HG03280 (cell line): Measurements from ENCODE around the gene FUT1.

Experiments
- ATAC-seq: cut with Tn5 transposase; IDR thresholded peaks from one replicate; pipeline ENCODE4 v1.9.1; 2021; ENCODE audit warnings: mild to moderate bottlenecking, moderate library complexity; ENCODE audit not compliant: unreplicated experiment

The FUT1 gene

DNA sequence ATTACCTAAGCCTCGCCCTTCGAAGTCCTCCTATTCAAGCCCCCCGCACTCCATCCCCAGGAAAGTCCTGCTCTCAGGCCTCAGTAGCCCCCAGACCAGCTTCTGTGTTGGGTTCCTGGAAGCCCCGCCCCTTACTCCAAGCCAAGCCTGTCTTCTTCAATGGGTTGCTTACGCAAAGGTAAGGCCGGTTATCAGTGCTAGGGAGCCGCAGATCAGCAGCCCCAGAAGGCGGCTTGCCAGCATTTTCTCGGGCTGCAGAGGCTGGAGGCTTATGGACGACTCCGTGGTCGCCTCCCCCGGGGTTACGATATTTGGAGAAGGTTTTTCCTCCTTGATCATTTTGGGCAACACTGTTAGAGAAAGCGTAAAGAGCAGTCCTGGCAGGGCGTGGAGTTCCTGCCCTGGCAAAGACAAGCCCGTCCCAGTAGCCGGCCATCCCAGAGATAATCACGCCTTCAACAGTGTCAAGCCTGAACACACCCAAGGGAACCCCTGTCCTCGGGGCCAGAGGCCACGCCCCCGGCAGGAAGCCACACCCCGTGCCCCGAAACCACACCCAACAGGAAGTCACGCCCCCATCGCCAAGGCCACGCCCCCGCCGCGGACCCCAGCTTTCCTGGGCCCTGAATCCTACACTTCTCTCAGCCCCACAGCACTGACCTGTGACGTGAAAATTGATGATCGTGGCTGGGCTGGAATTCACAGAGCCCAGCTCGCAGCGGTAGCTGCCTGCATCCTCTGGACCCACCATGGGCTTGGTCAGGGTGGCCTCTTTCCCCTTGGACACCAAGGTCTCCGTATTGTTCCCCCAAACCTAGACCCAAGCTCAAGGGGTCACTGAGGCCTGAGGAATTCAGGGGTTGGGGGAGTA, 11.1 kb downstream of the FUT1 start:
- ATAC-seq = no peak

- no peak for ATAC-seq
Measured at GRCh38 chr19:48740164-48740972, 12.1 kb downstream of the FUT1 start, which contains the start of gene RASIP1. TSS of gene RASIP1 (minus strand) at chr19:48740610. CDS start at chr19:48740282, 328 bp downstream.

- no peak for ATAC-seq
Measured at GRCh38 chr19:48739404-48740163, 12.9 kb downstream of the FUT1 start.

DNA sequence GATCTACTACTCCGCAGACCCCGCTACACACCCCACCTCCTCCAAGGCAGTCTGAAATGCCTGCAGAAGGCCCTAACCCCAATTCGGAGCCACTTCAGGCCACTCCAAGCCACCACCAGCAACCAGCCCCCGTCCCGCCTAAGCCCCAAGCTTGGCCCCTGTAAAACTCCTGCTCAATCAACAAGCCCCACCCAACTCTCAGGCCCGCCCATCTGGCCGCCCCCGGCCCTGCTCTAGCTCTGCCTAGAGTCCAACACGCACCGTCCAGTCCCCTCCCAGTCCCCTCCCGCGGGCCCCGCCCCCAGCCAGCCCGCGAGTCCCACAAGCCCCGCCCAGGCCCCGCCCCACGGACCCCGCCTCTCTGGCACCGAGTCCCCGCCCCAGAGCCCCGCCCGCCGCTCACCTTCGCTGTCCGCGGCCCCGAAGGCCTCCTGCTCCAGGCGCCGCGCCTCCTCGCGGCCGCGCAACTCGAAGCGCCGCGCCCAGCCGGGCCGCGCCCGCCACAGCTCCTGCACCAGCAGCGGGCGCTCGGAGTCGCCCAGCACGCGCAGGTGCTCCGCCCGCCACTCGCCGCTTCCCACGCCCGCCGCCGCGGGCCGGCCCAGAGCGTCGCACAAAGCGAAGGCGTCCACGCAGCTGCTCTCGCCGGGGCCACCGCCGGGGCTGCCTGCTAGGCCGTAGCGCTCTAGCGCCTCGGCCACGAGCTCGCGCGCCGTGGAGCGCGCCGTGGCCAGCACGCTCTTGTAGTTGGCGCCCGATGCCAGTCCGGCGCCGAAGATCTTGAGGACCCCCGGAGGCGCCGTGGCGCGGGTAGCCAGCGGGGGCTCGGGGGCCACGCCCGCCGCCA, 13.7 kb downstream of the FUT1 start:
- peak; percentile 73 for ATAC-seq

DNA sequence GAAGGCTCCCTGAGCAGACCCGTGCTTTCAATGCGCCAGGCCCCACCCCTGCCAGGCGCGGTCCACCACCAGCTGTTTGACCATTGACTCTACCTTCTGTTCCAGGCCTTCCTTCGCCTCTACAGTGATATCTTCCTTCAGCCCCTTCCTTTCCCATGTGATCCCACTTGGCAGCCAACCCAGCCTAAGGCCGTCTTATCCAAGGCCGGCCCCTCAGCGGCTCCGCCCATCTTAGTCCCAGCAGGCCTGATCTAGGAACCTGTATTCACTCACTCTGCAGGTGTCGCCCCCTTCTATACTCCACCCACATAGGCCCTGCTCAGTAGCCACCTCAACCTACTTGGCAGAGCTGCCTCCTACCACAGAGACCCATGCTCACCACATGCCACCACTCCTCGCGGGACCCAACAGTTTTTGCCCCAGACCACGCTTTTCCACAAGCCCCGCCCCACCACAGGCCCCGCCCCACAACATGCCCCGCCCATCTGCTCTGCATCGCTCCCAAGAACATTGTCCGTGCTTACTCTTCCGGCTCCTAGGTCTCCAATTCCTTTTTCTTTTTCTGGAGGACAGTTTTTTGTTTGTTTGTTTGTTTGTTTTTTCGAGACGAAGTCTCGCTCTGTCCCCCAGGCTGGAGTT, 15.0 kb downstream of the FUT1 start:
- ATAC-seq = no peak

DNA sequence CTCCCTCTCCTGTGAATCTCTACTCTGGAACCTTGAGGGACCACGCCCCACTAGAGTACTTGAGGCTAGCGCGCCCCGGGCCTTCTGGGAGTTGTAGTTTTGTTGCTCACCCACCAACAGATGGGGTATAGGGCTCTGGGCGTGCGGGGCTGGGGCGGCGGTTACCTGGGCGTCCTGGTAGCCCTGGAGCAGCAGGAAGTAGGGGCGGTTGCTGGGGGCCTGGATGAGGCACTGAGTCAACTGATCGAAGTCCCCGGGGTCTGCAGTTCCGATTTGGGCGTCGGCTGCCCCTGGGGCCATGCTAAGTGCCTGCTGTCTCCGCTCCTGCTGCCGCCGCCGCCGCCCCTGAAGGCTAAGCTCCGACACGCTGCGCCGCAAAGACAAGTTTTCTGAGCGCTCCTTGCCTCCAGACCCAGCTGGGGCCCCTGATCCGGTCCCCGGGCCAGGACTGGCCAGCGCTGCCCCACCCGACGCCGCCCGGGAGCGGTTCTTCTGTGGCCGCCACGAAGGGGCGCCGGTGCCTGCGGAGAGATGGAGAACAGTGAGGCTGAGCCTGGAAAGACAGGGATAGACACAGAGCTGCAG, 17.3 kb downstream of the FUT1 start:
- no peak for ATAC-seq

DNA sequence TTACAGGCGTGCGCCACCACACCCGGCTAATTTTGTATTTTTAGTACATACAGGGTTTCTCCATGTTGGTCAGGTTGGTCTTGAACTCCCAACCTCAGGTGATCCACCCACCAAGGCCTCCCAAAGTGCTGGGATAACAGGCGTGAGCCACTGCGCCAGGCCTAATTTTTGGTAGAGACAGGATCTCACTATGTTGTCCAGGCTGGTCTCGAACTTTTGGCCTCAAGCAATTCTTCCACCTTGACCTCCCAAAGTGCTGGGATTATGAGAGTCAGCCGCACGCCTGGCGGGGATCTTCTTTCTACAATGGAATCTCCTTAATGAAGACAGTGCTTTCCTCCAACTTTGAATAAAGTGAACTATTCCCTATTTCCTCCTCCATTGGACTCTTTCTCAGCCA, 17.8 kb downstream of the FUT1 start:
- ATAC-seq = no peak

GRCh38 chr19:48731452-48731851, 21.0 kb downstream of the FUT1 start:
- no peak for ATAC-seq

GRCh38 chr19:48728911-48729664, 23.4 kb downstream of the FUT1 start:
- no peak for ATAC-seq

DNA sequence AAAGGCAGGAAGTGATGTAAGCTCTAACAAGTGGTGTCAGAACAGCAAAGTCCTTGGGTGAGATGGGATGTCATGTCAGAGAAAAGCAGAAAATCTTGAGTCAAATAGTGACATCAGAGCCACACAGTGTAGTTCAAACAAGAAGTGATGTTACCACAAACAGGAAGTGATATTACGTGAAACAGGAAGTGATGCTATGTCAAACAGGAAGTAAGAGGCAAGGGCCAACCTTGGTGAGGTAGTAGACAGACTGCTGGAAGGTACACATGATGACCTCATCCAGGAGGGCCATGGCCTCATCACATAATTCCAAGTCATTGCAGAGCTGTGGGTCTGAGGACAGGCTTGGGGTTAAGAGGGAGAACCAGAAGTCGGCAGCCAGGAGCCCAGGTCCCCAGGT, 25.9 kb downstream of the FUT1 start:
- ATAC-seq = no peak

DNA sequence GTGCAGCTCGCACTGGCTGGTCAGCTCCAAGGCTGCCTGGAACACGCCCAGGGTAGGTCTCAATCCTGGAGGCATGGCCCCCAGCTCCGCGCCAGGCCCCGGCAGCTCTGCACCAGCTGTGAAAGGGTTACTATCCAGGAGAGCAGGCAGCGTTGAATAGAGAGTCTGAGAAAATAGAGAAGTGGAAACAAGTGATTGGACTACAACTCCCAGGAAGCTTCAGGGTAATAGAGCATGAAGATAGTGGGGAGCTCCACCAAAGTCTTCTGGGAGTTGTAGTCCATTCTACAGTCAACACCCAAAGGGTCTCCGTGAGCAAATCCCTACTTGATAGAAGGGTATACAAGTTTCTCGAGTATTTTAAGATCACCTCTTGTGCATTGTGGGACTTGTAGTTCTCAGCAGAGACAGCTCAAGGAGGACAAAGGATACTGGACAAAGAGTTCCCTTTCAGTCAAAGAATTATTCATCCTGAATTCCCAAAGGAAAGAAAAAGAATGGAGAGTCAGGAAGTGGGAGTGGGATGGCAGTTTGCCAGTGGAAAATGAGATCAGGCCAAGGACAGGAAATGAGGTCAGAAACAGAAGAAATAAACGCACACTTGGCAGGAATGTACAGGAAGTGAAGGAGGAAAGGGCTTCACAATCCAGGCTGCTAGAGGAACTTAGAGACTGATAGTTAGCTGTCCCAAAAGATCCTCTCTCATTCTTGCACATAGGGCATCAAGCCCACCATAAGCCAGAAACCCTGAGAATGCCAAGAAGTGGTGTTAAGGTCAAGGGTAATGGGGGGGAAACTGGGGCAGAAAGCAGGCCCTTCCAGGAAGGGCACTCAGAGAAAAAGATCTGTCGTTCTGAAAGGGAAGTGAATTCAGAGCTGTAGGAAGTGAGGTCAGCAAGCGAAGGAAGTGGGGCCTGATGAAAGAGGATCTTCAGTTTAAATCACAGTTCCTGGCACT, 27.4 kb downstream of the FUT1 start:
- no peak for ATAC-seq

DNA sequence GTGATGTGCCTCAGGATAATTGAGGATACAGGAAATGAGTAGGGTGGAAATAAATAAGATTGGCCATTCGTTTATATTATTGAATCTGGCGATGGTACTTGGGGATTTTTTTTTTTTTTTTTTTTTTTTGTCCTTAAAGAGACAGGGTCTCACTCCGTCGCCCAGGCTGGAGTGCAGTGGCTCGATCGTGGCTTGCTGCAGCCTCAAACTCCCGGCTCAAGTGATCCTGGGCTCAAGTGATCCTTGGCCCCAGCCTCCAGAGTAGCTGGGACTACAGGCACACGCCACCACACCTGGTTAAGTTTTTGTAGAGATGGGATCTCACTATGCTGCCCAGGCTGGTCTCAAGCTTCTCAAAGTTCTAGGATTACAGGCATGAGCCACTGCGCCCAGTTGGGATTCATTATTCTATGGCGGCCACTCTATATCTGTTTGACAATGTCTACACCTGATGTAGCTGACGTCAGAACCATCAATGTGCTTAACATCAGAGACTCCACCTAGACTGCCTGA, 30.2 kb downstream of the FUT1 start:
- no peak for ATAC-seq

- peak; percentile 86 for ATAC-seq
Measured at GRCh38 chr19:48720613-48721296, 31.7 kb downstream of the FUT1 start.

DNA sequence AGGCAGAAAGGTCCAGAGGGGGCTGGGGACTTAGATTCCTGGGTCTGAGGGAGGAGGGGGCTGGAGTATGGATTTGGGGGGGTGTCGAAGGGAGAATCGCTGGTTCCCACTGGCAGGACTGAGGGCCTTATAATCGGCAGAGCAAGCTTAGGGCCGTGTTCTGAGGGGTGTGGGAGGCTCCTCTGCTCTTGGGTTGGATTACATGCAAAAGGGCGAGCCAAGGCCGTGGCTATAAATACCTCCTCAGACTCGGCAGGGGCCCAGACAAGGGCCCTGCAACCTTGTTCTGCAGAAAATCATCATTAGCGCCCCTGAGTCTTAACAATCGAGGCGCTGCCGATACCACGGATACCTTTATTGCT, 32.2 kb downstream of the FUT1 start:
- no peak for ATAC-seq

DNA sequence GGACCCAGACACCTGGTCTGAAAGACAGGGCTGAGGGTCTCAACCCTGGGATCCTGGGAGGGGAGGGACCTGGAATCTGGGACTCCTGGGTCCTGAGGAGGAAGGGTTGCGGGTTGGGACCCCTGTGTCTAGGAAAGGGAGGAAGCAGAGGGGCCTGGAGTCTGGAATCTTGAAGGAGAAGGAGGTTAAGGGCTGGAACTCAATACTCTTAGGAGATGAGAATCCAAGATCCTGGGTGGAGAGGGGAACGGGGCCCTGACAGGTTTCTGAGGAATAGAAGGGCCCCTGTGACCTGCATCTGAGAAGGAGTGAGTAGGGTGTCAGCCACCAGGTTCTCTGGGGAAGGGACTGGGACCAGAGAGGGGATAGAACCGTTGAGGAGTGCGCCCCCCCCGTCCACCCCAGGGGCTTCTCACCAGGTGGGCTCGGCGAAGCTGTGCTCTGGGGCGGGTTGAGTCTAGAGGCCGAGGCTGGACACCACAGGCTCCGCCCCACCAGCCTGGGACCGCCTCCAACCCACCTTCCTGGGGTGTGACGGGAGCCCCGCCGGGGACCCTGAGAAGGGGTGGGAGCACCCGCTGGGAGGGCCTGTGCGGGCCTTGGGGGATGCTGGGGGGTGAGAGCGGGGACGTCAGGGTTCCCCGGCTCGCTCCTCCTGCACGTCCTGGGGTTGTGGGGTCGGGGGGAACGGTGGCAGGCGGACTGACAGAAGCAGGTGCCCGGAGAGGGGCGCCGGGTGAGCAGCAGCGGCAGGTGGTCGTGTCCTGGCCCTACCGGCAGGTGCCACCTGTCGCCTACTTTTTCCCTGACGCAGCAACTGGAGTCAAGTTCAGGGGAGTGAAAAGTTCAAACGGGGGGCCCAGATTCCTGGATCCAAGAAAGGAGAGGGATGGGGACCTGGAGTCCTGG, 32.9 kb downstream of the FUT1 start, which contains the start of gene MAMSTR:
MAMSTR (minus strand) TSS at position 463 of the 909 bp plus-strand sequence. CDS start 694 bp downstream, outside the sequence.
- ATAC-seq = no peak
